Ureter (tissue), 1 donor: ENCODE measurements around the gene MOCS1. TPM values are rescaled to one million over a fixed set of nuclear protein-coding genes. Genes with fewer than 3 reads are reported as not detected.
"Not testable (repeated sequence)": the region's sequence is repeated elsewhere in the genome, so short reads cannot be mapped to it uniquely, and the experiment has no call there.

Source experiments
- DNase-seq: peaks from one replicate; pipeline ENCODE4 v3.0.0-alpha.2; 2020; ENCODE audit warnings: low spot score
- total RNA-seq: library from RNA; stranded (reverse); gene quantifications from one replicate; pipeline ENCODE4 v1.2.4, GENCODE V29; 2023
- donor health status: DM: yes; HTN: yes; CAD: no.

Gene MOCS1
- 34.8 TPM for total RNA-seq

DNA sequence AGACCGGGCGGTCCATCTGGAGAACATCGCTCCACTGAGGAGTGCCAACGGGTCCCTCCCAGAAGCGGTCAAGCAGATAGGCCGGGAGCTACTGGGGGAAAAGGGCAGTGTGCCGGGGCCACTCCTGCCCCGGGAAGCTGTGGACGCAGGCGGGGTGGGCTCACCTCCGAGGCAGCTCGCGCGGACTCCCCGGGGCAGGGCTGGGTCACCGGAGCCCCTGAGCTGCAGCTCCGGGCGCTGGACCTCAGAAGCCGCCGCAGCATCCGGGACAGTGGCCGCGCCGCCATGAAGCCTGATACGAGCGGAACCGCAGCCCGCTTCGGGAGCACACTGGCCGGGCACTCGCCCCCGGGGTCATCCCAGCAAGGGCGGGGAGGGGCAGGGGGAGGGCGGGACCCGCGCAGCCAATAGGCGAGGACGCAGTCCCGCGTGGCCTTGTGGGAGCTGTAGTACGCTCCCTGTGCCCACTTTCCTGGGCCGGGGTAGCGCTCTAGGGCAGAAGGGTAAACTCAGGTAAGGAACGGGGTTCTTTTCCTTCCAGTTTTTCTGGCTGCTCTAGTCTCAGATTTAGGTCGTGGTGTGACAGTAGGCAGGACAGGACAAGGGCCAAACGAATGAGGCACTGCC is at the start of gene MOCS1:
TSS of gene MOCS1 (minus strand) at position 332 of the 627 bp plus-strand sequence. CDS start at position 287, 45 bp downstream.
- DNase-seq: peak; percentile 83

DNA sequence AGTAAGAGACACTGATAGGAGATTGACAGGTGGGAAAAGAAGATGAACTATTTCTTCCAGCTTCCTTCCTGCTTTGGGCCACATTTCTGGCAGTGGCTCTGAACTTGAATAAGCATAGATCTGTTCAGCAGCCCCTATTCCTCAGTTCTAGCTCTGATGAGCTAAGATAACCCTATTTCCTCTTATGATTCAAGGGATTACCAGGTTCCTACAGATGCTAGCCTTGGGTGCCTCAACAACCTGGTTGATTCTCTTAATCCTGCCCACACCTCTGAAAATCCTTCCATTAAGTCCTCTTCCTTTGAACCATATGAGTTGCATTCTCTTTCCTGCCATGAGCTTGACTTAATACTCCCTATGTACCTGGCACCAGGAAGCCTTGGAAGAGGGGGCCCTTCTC is 49.8 kb upstream of the MOCS1 start:
- no peak for DNase-seq

DNA sequence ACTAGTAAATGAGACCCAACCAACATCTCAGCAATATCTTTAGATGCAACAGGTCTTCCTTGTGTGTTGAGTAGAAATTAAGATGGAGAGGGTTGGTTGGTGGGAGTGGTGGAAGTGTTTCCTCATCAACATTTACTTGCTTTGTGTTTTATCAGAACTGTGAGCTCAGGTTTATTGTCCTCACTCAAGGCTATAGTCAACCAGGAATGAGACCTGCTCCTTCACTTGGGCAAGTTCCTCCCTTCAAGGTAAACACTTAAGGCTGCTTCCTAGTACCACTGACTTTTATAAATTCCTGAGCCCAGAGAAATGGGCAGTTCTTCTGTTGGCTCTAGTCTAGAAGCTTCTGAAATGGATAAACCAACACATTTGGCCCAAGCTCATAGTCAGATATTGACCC is 48.9 kb upstream of the MOCS1 start:
- no peak for DNase-seq

DNA sequence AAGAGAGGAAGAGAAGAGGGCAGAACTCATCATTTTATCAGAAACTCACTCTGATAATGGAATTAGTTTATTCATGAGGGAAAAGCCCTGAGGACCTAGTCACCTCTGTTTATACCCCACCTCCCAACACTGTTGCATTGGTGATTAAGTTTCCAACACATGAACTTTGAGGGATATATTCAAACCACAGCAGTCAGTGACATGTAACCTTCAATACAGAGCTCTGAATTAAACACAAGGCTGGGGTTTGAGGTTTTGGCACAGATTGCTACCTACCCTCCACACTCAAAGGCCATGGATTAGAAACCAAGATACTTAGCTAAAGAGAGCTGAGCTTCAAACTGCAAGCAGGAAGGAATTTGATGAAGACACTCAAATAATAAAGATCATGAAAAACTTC is 48.5 kb upstream of the MOCS1 start:
- DNase-seq: no peak

DNA sequence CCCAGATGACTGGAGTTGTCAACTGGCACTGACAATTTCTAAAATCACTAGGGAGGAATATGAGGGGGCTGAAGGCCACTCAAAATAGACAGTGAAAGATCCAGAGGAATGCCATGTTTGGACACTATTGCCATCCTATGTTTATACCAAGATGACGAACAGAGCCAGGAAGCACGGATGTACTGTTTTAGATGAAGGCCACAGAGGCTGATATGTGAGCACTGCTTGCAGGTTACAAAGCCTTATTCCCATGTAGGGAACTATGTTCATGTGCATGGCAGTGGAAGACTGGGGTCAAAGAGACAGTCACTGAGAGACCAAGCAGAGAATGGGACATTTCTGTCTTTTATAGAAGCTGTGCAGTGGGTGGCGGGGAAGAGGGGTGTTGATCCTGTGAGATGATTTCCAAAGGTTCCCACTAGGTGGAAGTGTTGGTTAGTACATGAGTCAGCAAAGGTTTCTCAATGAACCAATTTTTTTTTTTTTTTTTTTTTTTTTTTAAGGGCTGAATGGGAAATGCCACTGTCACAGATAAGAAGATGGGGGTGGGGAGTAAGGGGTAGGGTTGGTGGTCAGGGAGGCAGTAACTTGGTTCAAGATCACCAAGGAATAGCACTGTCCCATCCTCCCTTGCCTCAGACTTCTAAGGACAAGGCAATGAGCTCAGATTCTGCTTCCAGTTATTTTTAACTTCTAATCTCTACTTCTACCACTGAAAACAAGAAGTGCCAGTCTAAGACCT is 46.7 kb upstream of the MOCS1 start:
- peak; percentile 48 for DNase-seq

DNA sequence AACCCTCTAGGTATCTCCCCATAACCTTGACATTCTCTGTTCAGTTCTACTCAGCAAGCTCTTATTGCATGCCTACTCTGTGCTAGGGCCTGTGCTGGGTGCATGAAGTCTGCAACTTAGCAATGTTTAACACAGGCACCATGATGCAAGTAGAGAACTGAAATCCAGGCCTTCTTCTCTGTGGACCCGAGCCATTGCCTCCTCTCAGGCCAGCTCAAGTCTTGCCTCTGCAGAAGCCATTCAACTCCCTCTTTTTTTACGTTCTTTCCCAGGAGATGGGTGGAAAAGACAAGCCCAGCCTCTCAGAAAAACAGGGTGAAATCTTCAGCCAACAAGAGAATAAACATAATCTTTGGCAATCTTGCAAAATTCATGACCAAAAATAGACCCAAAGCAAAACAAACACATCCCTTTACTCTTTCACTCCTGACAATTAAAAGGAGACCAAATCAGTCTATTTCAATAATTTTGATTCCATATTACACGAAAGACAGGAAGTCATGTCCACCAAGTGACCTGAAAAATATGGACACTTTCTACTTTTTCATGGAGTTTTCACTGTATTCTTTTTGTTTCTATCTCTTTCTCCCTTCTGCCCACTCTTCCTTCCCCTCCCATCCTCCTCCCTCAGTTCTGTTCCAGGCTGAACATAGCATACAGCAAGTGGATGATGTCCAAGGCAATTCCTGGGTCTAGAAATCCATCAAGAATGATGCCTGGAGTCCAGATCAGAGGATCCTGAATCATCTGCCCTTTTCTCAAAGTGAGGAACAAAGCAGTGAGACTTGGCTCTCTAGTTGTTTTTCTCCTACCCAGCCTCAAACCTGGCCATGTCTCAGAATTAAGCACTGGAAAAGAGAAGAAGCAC is 45.4 kb upstream of the MOCS1 start:
- no peak for DNase-seq

DNA sequence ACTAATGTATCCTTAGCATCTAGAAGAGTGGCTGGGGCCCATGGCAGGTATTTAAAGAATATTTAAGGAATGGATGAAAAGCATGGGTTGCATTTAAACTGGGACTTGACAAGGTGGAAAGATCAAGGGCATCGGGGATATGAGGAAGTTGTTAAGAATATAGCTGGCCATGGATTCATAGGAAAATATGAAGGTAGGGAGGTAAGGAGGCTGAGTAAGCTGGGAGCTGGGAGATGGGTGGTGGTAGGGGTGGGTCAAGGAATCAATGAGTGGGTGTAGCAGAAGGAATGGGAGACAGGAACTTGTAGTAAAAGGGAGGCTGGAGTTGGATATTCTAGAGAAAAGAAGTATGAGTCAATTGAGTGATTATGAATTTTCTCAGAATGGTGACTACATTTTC is 44.0 kb upstream of the MOCS1 start:
- DNase-seq: no peak

DNA sequence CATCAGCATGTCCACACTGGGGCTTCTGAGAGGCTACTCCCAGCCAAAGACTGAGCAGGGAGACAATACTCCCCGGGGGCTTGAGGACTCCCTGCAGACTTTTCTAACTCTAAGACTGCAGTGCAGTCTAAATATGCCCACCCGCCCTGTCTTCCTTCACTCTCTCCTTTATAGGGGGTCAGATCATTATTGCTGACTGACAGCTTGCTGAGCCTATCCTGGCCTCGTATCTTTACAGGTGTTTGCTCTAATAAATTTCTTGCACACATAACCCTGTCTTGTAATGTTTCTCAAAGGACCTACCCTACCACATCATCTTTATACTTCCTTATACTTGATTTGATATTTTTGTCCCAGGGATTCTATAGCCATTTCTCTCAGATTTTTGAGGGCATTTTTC is 39.4 kb upstream of the MOCS1 start:
- no peak for DNase-seq

DNA sequence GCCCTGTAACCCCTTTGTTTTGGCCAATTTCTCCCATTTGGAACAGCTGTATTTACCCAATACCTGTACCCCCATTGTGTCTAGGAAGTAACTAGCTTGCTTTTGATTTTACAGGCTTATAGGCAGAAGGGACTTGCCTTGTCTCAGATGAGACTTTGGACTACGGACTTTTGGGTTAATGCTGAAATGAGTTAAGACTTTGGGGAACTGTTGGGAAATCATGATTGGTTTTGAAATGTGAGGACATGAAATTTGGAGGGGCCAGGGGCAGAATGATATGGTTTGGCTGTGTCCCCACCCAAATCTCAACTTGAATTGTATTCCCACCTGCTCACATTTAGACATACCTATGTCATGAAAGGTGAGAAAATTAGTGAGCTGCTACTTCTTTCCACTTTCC is 38.5 kb upstream of the MOCS1 start:
- not testable (repeated sequence) for DNase-seq

DNA sequence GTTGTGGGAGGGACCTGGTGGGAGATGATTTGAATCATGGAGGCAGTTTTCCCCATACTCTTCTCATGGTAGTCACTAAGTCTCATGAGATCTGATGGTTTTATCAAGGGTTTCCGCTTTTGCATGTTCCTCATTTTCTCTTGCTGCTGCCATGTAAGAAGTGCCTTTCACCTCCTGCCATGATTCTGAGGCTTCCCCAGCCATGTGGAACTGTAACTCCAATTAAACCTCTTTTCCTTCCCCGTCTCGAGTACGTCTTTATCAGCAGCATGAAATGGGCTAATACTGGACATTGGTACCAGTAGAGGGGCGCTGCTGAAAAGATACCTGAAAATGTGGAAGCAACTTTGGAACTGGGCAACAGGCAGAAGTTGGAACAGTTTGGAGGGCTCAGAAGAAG is 36.9 kb upstream of the MOCS1 start:
- not testable (repeated sequence) for DNase-seq

DNA sequence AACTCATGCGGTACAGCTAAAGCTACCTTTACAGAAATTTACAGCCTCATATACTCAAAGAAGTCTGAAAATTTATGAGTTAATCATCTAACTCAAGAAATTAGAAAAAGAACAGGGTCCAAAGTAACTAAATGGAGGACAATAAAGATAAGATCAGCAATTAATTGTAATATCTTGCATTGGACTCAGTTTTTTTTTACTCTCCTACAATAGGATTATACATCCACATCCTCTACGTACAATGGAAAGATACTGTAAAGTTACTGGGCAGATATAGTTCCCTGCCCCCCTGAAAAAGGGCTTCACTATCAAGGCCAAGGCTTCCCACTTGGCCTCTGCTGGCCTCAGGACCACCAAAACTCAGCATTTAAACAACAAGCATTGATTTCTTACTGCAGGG is 31.5 kb upstream of the MOCS1 start:
- no peak for DNase-seq

DNA sequence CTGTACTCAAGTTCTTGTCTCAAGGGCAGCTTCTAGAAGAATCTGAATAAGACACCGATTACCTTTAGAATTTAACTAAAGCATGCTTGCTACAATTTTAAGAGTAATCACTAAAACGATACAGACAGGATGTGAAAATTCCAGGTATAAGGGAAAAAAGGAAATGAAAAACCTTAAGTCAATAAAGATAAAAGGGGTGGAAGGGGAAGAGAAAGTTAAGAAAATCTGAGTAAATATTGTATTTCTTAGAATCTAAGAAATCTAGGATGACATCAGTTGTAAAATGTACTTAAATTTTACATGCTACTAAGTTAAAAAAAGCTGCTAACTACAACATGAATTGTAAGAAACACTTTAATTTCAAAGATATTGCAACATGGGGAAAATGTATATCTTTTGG is 30.3 kb upstream of the MOCS1 start:
- DNase-seq: no peak

DNA sequence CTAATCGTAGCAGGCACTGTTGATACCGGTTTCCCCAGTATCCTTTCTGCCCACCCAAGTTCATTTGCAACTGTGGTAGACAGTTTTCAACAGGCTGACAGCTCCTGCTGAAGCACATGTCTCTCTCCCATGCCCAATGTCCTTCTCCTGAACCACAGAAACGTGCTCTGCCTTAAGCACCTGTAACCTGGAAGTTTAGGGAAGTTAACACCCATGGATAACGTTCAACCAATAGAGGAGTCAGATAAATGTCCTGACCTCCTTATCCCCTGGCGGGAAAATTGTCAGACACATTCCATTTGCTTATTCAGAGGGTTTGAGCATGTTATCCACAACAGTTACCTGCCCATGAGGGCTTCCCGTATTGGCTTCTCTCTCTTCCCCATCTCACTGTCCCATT is 29.8 kb upstream of the MOCS1 start:
- DNase-seq: no peak

DNA sequence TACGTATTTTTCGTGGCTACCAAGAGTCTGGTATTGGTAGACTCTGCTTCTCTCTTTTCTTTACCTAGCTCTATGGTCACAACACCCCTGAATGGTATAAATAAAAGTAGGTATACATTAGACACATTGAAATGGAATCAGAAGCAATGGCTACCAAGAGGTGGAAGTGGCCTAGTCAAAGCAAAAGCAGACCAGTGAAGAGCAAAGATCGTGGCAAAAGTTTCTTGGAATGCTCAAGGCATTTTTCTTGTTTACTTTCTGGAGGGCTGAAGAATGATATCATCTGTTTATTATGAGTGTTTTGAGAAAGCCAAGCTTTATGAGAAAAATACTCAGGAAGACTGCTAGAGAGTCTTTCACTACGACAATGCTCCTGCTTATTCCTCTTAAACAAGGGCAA is 28.6 kb upstream of the MOCS1 start:
- DNase-seq: no peak

DNA sequence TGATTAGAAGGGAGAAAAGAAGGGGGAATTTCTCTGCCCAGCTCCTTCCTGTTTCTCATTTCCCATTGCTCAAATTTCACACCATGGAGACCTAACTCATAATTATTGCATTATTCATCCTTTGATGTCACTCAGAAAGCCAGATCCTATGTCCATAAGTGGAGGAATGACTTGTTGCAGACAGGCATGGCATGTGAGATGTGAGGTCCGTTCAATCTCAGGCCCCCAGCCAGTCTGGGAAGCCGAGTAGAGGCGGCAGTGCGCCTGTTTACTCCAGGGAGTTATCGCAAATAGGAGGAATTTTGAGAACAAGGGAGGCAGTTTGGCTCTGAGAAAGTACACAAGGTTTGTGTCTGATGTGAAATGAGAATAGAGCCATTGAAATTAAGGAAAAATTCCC is 26.9 kb upstream of the MOCS1 start:
- DNase-seq: no peak

DNA sequence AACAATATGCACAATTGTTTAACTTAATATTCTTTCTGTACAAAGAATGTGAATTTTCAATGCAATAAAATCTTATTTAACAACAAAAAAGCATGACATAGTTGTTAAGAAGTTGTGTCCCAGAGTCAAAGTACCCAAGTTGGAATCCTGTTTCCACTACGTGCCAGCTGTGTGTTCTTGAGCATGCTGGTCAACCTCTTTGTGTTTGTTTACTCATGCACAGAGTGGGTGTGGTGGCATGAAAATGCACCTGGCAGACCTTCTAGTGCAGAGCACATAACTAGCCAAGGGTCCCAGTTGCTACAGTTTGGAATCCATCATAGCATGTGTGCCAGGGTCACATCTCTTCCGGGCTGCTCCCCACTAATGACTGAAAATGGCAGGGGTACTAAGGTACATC is 24.7 kb upstream of the MOCS1 start:
- DNase-seq: no peak

DNA sequence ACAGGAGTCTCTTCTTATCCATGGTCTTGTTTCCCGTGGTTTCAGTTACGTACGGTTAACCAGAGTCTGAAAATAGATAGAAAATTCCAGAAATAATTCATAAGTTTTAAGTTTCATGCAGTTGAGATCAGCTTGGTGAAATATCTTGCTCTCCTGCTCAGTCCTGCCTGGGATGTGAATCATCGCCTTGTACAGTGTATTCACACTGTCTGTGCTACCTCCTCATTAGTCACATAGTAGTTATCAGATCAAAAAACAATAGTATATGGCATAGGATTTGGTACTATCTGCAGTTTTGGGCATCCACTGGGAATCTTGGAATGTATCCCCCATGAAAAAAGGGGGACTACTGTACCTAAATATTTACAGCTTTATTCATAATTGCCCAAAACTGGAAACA is 22.7 kb upstream of the MOCS1 start:
- DNase-seq: no peak

DNA sequence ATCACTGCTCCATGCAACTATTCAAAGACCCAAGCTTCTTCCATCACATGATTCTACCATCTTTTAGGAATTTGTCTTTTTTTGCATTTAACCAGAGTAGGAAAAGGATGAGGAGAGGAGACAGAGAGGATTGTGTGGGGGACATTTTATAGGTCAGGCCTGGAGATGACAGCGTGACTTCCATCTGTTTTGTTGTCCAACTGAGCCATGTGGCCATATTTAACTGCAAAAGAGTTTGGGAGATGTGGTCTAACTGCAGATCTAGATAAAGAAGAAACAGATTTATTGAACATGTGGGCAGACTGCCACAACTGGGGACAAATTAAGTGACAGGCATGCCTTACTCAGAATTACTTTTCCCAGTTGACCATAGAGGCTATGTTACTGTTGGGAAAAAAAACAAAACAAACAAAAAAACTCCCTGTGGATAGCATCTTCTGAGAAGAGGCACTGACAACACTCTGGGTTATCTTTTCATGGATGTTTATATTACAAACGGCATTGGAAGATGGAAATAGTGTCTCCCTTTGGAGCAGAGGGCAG is 18.9 kb upstream of the MOCS1 start:
- no peak for DNase-seq

DNA sequence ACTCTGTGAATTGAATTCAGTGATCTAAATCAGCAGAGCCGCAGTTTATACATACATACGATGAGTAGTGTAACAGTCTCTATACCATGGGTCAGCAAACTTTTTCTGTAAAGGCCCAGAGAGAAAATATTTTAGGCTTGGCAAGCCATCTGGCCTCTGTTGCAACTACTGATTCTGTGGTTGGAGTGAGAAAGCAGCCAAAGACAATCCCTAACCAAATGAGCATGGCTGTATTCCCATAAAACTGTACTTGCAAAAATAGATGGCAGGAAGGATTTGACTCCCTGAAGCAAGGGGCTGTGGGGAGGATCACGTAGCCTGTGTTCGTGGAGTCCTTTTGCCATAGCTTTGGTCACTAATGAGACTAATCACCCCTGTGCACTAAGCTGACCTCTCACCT is 17.9 kb upstream of the MOCS1 start:
- no peak for DNase-seq

DNA sequence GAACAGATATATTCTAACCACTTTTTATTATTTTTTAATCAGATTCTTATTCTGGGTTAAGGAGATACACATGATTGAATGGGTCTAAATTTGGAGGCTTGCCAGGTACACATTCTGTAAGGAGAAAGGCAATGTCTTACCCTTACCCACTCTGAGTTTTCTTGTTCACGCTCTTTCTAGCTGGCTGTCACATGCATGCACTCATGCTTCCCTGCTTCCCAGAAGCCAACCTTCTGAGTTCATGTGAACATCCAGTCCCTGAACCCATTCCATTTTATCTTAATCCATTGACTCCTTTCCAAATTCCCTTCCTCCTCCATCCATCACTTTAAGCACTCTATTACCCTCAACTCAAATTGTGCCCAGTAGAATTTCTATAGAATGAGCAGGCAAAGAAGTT is 17.5 kb upstream of the MOCS1 start:
- no peak for DNase-seq

DNA sequence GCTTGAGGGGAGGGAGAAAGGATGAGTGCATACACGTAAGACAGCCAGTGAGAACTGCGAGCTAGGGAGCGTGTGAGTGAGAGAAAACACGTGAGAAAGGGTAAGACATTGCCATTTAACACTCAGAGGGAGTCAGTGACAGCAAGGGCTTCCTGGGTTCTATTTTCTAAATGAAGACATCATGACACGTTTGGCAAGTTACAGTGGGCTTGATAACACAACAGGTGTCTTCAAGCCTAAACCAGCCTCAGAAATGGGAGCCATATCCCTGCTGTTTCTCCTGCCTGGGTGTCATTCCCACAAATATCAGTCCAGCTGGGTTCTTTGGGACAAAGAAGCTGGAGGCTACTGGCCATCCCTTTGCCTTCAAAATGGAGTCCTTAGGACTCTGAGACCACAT is 16.9 kb upstream of the MOCS1 start:
- DNase-seq: no peak

DNA sequence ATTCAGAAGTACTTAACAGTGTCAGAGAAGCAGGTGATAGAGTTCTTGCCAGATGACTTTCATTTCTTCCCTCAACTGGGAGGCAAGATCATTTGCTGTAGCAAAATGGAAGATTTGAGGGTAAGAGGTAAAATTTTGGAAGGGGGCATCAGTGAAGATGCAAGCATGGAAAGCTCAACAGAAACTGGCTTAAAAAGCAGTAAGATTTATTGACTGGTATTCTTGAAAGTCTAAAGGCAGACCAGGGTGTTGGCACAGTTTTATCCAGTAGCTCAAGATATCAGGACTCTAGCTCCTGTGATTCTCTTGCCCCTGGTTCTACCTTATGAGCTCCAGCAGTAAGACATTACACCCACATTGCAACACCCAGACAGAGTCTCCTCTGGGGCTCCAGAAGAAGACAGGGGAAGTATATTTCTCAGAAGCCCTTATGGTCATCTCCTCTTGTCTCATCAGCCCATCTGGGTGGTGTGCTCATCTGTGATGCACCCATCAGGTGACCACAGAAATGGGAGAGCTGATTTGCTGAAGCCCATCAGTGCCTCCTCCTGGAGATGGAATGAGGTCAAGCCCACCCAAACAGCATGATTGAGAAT is 16.0 kb upstream of the MOCS1 start:
- DNase-seq: no peak
